MCF 10A (cell line): Measurements from ENCODE around the gene AQP5. TPM values are rescaled to one million over a fixed set of nuclear protein-coding genes. Genes with fewer than 3 reads are reported as not detected.

Experiments
- BruUV-seq: library from RNA; stranded (reverse); fragments of 400-500 nt; replicated peaks from 2 replicates; lab custom pipeline; 2021; lab: Mats Ljungman, UMichigan
- CTCF ChIA-PET: fragments of 300-600 bp; sonication (Branson Sonifier 250); formaldehyde crosslinking; extraction: SDS; loops from one replicate; lab custom pipeline; 2021; ENCODE audit warnings: antibody characterized with exemption, inconsistent platforms; lab: Yijun Ruan, JAX
- POLR2A ChIA-PET: fragments of 300-600, 350-650 bp; sonication (Branson Sonifier 250); formaldehyde crosslinking; extraction: SDS; loops from one replicate; lab custom pipeline; 2020; ENCODE audit warnings: antibody characterized with exemption, inconsistent platforms; lab: Yijun Ruan, JAX
- DNase-seq: peaks from one replicate; pipeline ENCODE4 v3.0.0-alpha.2; 2018; ENCODE audit not compliant: unreplicated experiment
- H3K27ac Mint-ChIP-seq: one replicate; pipeline ENCODE4 v1.8.0; 2022; ENCODE audit warnings: mild to moderate bottlenecking, low read depth, mixed read lengths; ENCODE audit not compliant: unreplicated experiment
- H3K27me3 Mint-ChIP-seq: one replicate; pipeline ENCODE4 v1.8.0; 2022; ENCODE audit warnings: mixed read lengths; ENCODE audit not compliant: insufficient read depth, unreplicated experiment
- H3K36me3 Mint-ChIP-seq: one replicate; pipeline ENCODE4 v1.8.0; 2022; ENCODE audit warnings: mild to moderate bottlenecking, moderate library complexity, mixed read lengths; ENCODE audit not compliant: insufficient read depth, unreplicated experiment
- H3K4me1 Mint-ChIP-seq: one replicate; pipeline ENCODE4 v1.8.0; 2022; ENCODE audit warnings: mixed read lengths; ENCODE audit not compliant: insufficient read depth, unreplicated experiment
- H3K4me3 Mint-ChIP-seq: one replicate; pipeline ENCODE4 v1.8.0; 2022; ENCODE audit warnings: mild to moderate bottlenecking, moderate library complexity, mixed read lengths; ENCODE audit not compliant: unreplicated experiment
- H3K9me3 Mint-ChIP-seq: one replicate; pipeline ENCODE4 v1.8.0; 2022; ENCODE audit warnings: mixed read lengths; ENCODE audit not compliant: unreplicated experiment
- intact Hi-C: fragments of 100-400 bp; cut with micrococcal nuclease; formaldehyde crosslinking; loops from 2 replicates; pipeline ENCODE4 v1.14.1; 2022
- total RNA-seq: library from RNA; stranded (reverse); gene quantifications from 2 replicates; pipeline ENCODE4 v1.2.3, GENCODE V29; 2022
- TF ChIP-seq, protein P1 (sequence below): fragments of 200-600 bp; IDR thresholded peaks from one replicate; pipeline ENCODE4 v1.8.0; 2022; ENCODE audit warnings: antibody characterized with exemption, mild to moderate bottlenecking; ENCODE audit not compliant: unreplicated experiment

AQP5 gene
- total RNA-seq, 1 experiment from 2014 or later = not detected

DNA sequence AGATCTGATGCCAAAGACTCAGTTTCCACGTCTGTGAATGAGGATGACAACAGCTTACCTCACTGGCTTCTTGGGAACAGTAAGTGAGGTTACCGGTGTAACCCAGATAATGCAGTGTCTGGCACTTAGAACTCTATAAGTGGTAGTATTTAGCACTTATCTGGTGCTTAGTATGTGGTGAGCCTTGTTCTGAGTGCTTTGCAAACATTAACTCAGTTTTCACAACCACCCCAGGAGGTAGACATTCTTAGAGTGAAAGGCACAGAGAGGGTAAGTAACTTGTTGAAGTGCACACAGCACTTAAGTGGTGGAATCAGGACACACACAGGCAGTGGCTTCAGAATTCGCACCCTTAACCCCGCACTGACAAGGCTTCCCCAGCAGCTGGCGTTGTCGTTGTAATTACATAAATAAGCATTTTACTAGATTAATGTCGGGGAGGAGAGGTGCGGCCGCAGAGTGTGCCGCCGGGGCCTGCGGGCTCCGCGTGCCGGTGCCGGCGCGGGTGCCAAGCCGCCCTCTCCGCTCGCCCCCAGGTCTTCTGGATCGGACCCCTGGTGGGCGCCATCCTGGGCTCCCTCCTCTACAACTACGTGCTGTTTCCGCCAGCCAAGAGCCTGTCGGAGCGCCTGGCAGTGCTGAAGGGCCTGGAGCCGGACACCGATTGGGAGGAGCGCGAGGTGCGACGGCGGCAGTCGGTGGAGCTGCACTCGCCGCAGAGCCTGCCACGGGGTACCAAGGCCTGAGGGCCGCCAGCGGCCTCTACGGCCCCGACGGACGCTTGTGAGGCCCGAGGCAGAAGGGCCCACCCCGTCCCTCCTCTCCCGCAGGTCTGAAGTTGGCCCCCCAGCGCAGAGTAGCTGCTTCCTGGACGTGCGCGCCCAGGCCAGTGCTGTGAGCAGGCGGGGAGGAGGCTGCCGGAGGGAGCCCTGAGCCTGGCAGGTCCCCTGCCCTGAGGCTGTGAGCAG lies 6.5 kb upstream of the AQP5 start:
- Mint-ChIP-seq H3K4me3 (no peak overlapping the region), H3K36me3 (peaks cover 2% of the 10 kb centered on the region), H3K9me3 (no peaks in the 10 kb centered on the region), H3K27ac (no peak overlapping the region), H3K4me1 (peaks cover 17% of the 10 kb centered on the region), H3K27me3 (no peaks in the 10 kb centered on the region)
- TF ChIP-seq, protein P1, sequence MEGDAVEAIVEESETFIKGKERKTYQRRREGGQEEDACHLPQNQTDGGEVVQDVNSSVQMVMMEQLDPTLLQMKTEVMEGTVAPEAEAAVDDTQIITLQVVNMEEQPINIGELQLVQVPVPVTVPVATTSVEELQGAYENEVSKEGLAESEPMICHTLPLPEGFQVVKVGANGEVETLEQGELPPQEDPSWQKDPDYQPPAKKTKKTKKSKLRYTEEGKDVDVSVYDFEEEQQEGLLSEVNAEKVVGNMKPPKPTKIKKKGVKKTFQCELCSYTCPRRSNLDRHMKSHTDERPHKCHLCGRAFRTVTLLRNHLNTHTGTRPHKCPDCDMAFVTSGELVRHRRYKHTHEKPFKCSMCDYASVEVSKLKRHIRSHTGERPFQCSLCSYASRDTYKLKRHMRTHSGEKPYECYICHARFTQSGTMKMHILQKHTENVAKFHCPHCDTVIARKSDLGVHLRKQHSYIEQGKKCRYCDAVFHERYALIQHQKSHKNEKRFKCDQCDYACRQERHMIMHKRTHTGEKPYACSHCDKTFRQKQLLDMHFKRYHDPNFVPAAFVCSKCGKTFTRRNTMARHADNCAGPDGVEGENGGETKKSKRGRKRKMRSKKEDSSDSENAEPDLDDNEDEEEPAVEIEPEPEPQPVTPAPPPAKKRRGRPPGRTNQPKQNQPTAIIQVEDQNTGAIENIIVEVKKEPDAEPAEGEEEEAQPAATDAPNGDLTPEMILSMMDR = no peak
- no TSS peak for BruUV-seq
- DNase-seq = no peak
- ChIA-PET POLR2A (no interaction called here), CTCF (interaction anchor here (0.9 to 1.9 kb wide), 4 partner anchors 9 to 100 kb away, joined by 3 to 7 read pairs (median 5); no protein-coding TSS in a partner anchor)
- intact Hi-C loops = no loop called here

DNA sequence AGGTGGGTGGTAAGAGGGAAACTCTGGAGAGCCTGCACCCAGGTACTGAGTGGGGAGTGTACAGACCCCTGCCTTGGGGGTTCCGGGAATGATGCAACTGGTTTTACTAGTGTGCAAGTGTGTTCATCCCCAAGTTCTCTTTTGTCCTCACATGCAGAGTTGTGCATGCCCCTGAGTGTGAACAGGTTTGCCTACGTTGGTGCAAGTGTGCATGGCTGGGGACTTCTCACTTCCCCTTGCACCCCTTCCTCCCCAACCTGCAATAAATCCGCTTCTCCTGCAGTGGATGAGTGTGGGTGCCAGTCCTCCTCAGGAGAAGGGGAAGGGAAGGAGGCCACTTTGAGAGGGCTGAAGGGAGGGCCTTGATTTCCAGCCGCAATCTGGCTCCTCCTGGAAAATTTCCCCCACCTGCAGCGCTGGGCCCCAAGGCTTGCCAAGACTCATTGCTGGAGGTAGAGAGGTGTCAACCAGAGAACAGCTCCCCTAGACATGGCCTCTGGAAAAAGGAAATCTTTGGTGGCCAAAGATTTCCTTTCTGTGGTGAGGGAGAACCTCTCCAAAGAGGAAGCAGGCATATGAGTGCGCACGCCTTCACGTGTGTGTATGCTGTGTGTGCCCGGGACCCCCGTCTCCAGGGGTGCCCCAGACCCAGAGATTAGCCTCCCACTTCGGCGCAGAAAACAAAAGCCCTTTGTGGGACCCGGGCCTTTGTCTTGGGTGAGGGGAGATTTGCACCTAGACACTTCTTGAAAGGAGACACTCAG lies 5.6 kb upstream of the AQP5 start:
- H3K4me3 Mint-ChIP-seq = no peak overlapping the region
- ChIA-PET POLR2A (no interaction called here), CTCF (interaction anchor here (0.6 to 1.3 kb wide), 3 partner anchors 11 to 976 kb away, joined by 3 to 7 read pairs (median 3); no protein-coding TSS in a partner anchor)
- no peak overlapping the region for H3K27ac Mint-ChIP-seq
- no peak for DNase-seq
- H3K9me3 Mint-ChIP-seq = no peaks in the 10 kb centered on the region
- peaks cover 25% of the 10 kb centered on the region for H3K4me1 Mint-ChIP-seq
- TF ChIP-seq, protein P1 = no peak
- H3K36me3 Mint-ChIP-seq = peaks cover 8% of the 10 kb centered on the region
- intact Hi-C loops = no loop called here
- H3K27me3 Mint-ChIP-seq = no peaks in the 10 kb centered on the region
- BruUV-seq = no TSS peak

DNA sequence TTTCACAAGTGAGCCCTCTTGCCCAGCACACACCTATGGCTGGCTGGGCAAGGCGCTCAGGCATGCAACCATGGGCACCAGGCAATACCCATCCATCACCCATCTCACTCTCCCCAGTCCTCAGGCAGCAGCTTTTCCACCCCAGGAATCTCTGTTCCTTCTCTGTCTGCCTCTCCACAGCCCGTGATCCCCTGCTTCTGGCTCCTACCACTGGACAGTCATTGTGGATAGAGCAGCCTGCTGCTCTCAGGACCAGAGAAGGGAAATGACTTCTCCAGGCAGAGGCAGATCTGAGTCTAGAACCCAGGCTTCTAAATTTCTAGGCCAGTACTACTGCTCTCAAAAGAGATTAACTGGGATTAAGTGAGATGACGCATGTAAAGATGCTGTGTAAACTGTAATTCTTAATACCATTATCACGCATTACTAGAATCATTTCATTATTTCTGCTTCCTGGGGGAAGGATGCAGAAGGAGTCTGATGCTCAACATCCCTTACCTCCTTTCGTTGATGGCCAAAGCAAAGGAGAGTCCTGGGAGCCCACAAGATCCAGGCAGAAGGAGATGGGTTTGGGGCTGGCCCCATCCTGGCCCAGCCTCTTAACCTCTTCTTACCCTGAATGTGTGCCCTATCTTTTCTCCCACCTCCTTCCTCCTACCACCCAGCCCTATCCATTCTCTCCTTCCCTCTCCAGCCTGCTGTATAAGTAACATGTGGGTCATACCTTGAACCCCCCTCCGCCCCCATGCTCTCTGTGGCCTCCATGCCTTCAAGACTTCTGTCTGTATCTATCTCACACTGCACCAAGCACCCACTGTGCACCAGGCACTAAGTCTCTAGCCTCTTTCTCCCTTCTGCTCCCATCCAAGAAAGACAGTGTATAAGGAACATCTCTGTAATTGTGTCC lies 4.8 kb upstream of the AQP5 start:
- no peaks in the 10 kb centered on the region for H3K9me3 Mint-ChIP-seq
- ChIA-PET POLR2A (no interaction called here), CTCF (interaction anchor here (0.7 to 1.1 kb wide), 2 partner anchors 10 to 101 kb away, joined by 3 to 7 read pairs; no protein-coding TSS in a partner anchor)
- H3K27ac Mint-ChIP-seq = no peak overlapping the region
- TF ChIP-seq, protein P1 = no peak
- peaks cover 25% of the 10 kb centered on the region for H3K4me1 Mint-ChIP-seq
- BruUV-seq = no TSS peak
- peaks cover 8% of the 10 kb centered on the region for H3K36me3 Mint-ChIP-seq
- no peak for DNase-seq
- intact Hi-C loops = no loop called here
- H3K4me3 Mint-ChIP-seq = no peak overlapping the region
- H3K27me3 Mint-ChIP-seq = no peaks in the 10 kb centered on the region
